Erythroblast (primary cell): Measurements from ENCODE around the gene ATP6V1G3.

ENCODE experiments used
- GATA1 ChIP-seq: IDR thresholded peaks from 2 replicates; pipeline ENCODE4 v1.6.1; 2011; ENCODE audit warnings: low read depth, mild to moderate bottlenecking, control low read depth, low read length, moderate library complexity
- POLR2A ChIP-seq: IDR thresholded peaks from 2 replicates; pipeline ENCODE4 v1.6.1; 2011; ENCODE audit warnings: mild to moderate bottlenecking, low read length

DNA sequence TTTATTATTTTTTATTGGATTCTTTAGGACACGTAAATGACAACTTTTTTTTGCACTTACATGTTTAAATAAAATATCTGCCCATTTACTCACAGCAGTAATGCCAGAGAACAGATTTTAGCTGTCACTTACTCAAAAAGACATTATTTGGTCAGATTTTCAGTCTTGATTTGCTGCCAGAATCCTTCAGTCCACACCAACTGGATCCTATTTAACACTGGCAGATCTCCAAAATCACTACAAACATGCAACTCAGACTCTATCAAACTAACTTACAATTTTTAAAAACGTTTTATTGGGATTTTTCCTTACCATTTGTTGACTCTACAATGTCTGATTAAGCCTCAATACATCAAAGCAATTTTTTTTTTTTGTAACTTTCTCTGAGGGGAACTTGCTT is 11.1 kb downstream of the ATP6V1G3 start:
- no peak for TF ChIP-seq POLR2A
- TF ChIP-seq GATA1 = no peak
